Activated naive CD8-positive, alpha-beta T cell treated with anti-CD3 and anti-CD28 coated beads, Interleukin-2, amount 10 ng/mL, durations not matched to agents 7 days and 5 days (primary cell): ENCODE results near the gene PARP12. TPM values are rescaled to one million over a fixed set of nuclear protein-coding genes. Genes with fewer than 3 reads are reported as not detected.

Experiments
- ATAC-seq: fragments of 150-1000 bp; cut with Tn5 transposase; one replicate; pipeline ENCODE4 v1.10.0; 2021; ENCODE audit warnings: low read depth, moderate library complexity
- POLR2A ChIA-PET: fragments of 350-600 bp; sonication (Branson Sonifier 250); formaldehyde crosslinking; loops from one replicate; lab custom pipeline; 2021; ENCODE audit warnings: antibody characterized with exemption; lab: Charles Lee
- DNase-seq: peaks from one replicate; pipeline ENCODE4 v3.0.0; 2021
- H3K27ac Mint-ChIP-seq: one replicate; pipeline ENCODE4 v1.8.0; 2022; ENCODE audit warnings: mild to moderate bottlenecking, mixed read lengths
- H3K27me3 Mint-ChIP-seq: one replicate; pipeline ENCODE4 v1.8.0; 2022; ENCODE audit warnings: mild to moderate bottlenecking, moderate library complexity, mixed read lengths
- H3K36me3 Mint-ChIP-seq: one replicate; pipeline ENCODE4 v1.8.0; 2021; ENCODE audit warnings: mild to moderate bottlenecking, mixed read lengths
- H3K4me1 Mint-ChIP-seq: one replicate; pipeline ENCODE4 v1.8.0; 2021; ENCODE audit warnings: mixed read lengths
- H3K4me3 Mint-ChIP-seq: one replicate; pipeline ENCODE4 v1.8.0; 2022; ENCODE audit warnings: mild to moderate bottlenecking, moderate library complexity, mixed read lengths
- H3K9me3 Mint-ChIP-seq: one replicate; pipeline ENCODE4 v1.8.0; 2021; ENCODE audit warnings: mixed read lengths
- total RNA-seq, 2 experiments: library from RNA; stranded (reverse); gene quantifications; one replicate each; pipeline ENCODE4 v1.2.3, GENCODE V29; 2021

Gene PARP12
- total RNA-seq, 2 experiments from 2014 or later: 125 to 126 TPM

- H3K9me3 Mint-ChIP-seq: no peaks in the 10 kb centered on the region
- POLR2A ChIA-PET: interaction anchor here (1.3 kb wide), 1 partner anchor 23 kb away, joined by 3 read pairs; the partner anchor contains the start of gene PARP12
- no peak for ATAC-seq
- H3K4me1 Mint-ChIP-seq: peaks cover 37% of the 10 kb centered on the region
- H3K27ac Mint-ChIP-seq: peak overlapping the region; percentile 11
- H3K36me3 Mint-ChIP-seq: peaks cover 42% of the 10 kb centered on the region
- no peaks in the 10 kb centered on the region for H3K27me3 Mint-ChIP-seq
- no peak overlapping the region for H3K4me3 Mint-ChIP-seq
- DNase-seq: no peak
These were observed 22.9 kb downstream of the PARP12 start for GRCh38 chr7:140039896-140040295.

- Mint-ChIP-seq H3K36me3 (peaks cover 43% of the 10 kb centered on the region), H3K4me1 (peaks cover 37% of the 10 kb centered on the region), H3K9me3 (no peaks in the 10 kb centered on the region), H3K4me3 (no peak overlapping the region), H3K27ac (peak overlapping the region; percentile 49), H3K27me3 (no peaks in the 10 kb centered on the region)
- DNase-seq (no peak), ATAC-seq (no peak)
- POLR2A ChIA-PET: interaction anchor here (1.3 kb wide), 1 partner anchor 24 kb away, joined by 3 read pairs; the partner anchor contains the start of gene PARP12
These were observed 23.7 kb downstream of the PARP12 start for GRCh38 chr7:140039066-140039465.

GRCh38 chr7:140036224-140036962 is 26.4 kb downstream of the PARP12 start:
- peaks cover 54% of the 10 kb centered on the region for H3K36me3 Mint-ChIP-seq

GRCh38 chr7:140035400-140036223 is 27.1 kb downstream of the PARP12 start:
- DNase-seq (no peak), ATAC-seq (no peak)
- Mint-ChIP-seq H3K27ac (no peak overlapping the region), H3K9me3 (no peaks in the 10 kb centered on the region), H3K27me3 (no peaks in the 10 kb centered on the region), H3K4me1 (peaks cover 35% of the 10 kb centered on the region), H3K36me3 (peaks cover 46% of the 10 kb centered on the region), H3K4me3 (no peak overlapping the region)
- POLR2A ChIA-PET: interaction anchor here (0.6 kb wide), 2 partner anchors 9 to 412 kb away, joined by 3 read pairs; no protein-coding TSS in a partner anchor

More at GRCh38 chr7:140036224-140036962, 26.4 kb downstream of the PARP12 start:
- Mint-ChIP-seq H3K27me3 (no peaks in the 10 kb centered on the region), H3K4me3 (peak overlapping the region; percentile 47), H3K9me3 (no peaks in the 10 kb centered on the region), H3K4me1 (peaks cover 39% of the 10 kb centered on the region), H3K27ac (peak overlapping the region; percentile 7)
- DNase-seq: no peak
- POLR2A ChIA-PET: no interaction called here
- ATAC-seq: peak; percentile 62

GRCh38 chr7:140034421-140034820 is 28.3 kb downstream of the PARP12 start:
- H3K4me1 Mint-ChIP-seq: peaks cover 29% of the 10 kb centered on the region
- no peak for DNase-seq
- no peak overlapping the region for H3K27ac Mint-ChIP-seq
- H3K27me3 Mint-ChIP-seq: no peaks in the 10 kb centered on the region
- ATAC-seq: no peak
- POLR2A ChIA-PET: no interaction called here
- H3K9me3 Mint-ChIP-seq: no peaks in the 10 kb centered on the region
- H3K36me3 Mint-ChIP-seq: peaks cover 46% of the 10 kb centered on the region
- H3K4me3 Mint-ChIP-seq: no peak overlapping the region

GRCh38 chr7:140033779-140034363 is 28.9 kb downstream of the PARP12 start:
- Mint-ChIP-seq H3K4me1 (peaks cover 24% of the 10 kb centered on the region), H3K4me3 (no peak overlapping the region), H3K27me3 (no peaks in the 10 kb centered on the region), H3K27ac (peak overlapping the region; percentile 69), H3K36me3 (peaks cover 43% of the 10 kb centered on the region), H3K9me3 (no peaks in the 10 kb centered on the region)
- DNase-seq (no peak), ATAC-seq (no peak)
- POLR2A ChIA-PET: no interaction called here

- Mint-ChIP-seq H3K27ac (no peak overlapping the region), H3K9me3 (no peaks in the 10 kb centered on the region), H3K27me3 (no peaks in the 10 kb centered on the region), H3K4me1 (peaks cover 26% of the 10 kb centered on the region), H3K4me3 (no peak overlapping the region), H3K36me3 (peaks cover 47% of the 10 kb centered on the region)
- POLR2A ChIA-PET: no interaction called here
- no peak for DNase-seq
- ATAC-seq: no peak
These were observed 29.7 kb downstream of the PARP12 start for GRCh38 chr7:140033036-140033435.

- Mint-ChIP-seq H3K27ac (no peak overlapping the region), H3K36me3 (peaks cover 35% of the 10 kb centered on the region), H3K27me3 (no peaks in the 10 kb centered on the region)
These were observed 31.4 kb downstream of the PARP12 start for GRCh38 chr7:140031364-140031763.

GRCh38 chr7:140029072-140029471 is 33.7 kb downstream of the PARP12 start:
- no peaks in the 10 kb centered on the region for H3K27me3 Mint-ChIP-seq
- no peak for DNase-seq
- no peak for ATAC-seq
- H3K4me3 Mint-ChIP-seq: no peak overlapping the region
- H3K9me3 Mint-ChIP-seq: no peaks in the 10 kb centered on the region
- POLR2A ChIA-PET: no interaction called here
- H3K4me1 Mint-ChIP-seq: peaks cover 10% of the 10 kb centered on the region
- H3K36me3 Mint-ChIP-seq: peaks cover 38% of the 10 kb centered on the region
- H3K27ac Mint-ChIP-seq: no peak overlapping the region

More at GRCh38 chr7:140031364-140031763, 31.4 kb downstream of the PARP12 start:
- Mint-ChIP-seq H3K4me1 (peaks cover 17% of the 10 kb centered on the region), H3K9me3 (no peaks in the 10 kb centered on the region), H3K4me3 (no peak overlapping the region)
- ATAC-seq (no peak), DNase-seq (no peak)
- POLR2A ChIA-PET: no interaction called here

GRCh38 chr7:140028311-140028710 is 34.4 kb downstream of the PARP12 start:
- Mint-ChIP-seq H3K9me3 (no peaks in the 10 kb centered on the region), H3K27ac (peak overlapping the region; percentile 71), H3K36me3 (peaks cover 31% of the 10 kb centered on the region), H3K4me3 (no peak overlapping the region), H3K4me1 (peaks cover 7% of the 10 kb centered on the region), H3K27me3 (no peaks in the 10 kb centered on the region)
- DNase-seq (no peak), ATAC-seq (no peak)
- POLR2A ChIA-PET: no interaction called here

GRCh38 chr7:140027858-140028257 is 34.9 kb downstream of the PARP12 start:
- no peak for ATAC-seq
- DNase-seq: no peak
- no peaks in the 10 kb centered on the region for H3K27me3 Mint-ChIP-seq
- no peak overlapping the region for H3K4me3 Mint-ChIP-seq
- H3K27ac Mint-ChIP-seq: no peak overlapping the region
- POLR2A ChIA-PET: no interaction called here
- peaks cover 6% of the 10 kb centered on the region for H3K4me1 Mint-ChIP-seq
- no peaks in the 10 kb centered on the region for H3K9me3 Mint-ChIP-seq
- H3K36me3 Mint-ChIP-seq: peaks cover 32% of the 10 kb centered on the region

GRCh38 chr7:140026935-140027334 is 35.8 kb downstream of the PARP12 start:
- H3K4me1 Mint-ChIP-seq: peaks cover 6% of the 10 kb centered on the region
- no peaks in the 10 kb centered on the region for H3K9me3 Mint-ChIP-seq
- H3K27ac Mint-ChIP-seq: no peak overlapping the region
- POLR2A ChIA-PET: no interaction called here
- H3K36me3 Mint-ChIP-seq: peaks cover 35% of the 10 kb centered on the region
- no peak overlapping the region for H3K4me3 Mint-ChIP-seq
- ATAC-seq (no peak), DNase-seq (no peak)
- no peaks in the 10 kb centered on the region for H3K27me3 Mint-ChIP-seq

GRCh38 chr7:140025814-140026433 is 36.8 kb downstream of the PARP12 start:
- Mint-ChIP-seq H3K4me3 (no peak overlapping the region), H3K36me3 (peaks cover 35% of the 10 kb centered on the region), H3K4me1 (peaks cover 8% of the 10 kb centered on the region), H3K27me3 (no peaks in the 10 kb centered on the region), H3K9me3 (no peaks in the 10 kb centered on the region), H3K27ac (no peak overlapping the region)
- no peak for DNase-seq
- POLR2A ChIA-PET: no interaction called here
- no peak for ATAC-seq
